ENCODE results near the gene SFXN3. TPM values are rescaled to one million over a fixed set of nuclear protein-coding genes. Genes with fewer than 3 reads are reported as not detected.

Gene SFXN3
- total RNA-seq, 1 experiment from 2014 or later: 5.6 TPM

DNA sequence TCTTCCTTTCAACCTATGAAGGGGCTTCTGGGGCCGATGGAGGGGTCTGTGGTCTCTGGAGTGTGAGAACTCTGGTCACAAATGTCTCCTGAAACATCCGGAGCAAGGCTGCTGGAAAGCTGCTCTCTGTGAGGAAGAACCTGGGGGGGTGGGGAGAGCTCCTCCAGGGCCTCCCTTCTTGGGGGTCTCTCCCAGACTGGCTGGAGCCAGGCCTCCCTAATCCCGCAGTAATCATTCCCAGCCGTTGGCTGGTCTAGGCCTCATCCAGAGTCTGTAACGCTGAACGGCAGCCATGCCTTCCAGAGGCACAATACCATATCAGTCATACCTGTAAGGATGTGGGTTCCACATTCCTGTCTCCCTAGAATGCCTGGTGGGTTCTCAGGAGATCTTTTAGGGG, 35.9 kb upstream of the SFXN3 start:
- Mint-ChIP-seq H3K36me3 (peaks cover 30% of the 10 kb centered on the region), H3K27ac (no peak overlapping the region), H3K9me3 (no peaks in the 10 kb centered on the region), H3K27me3 (ENCODE audit: low read depth) (no peaks in the 10 kb centered on the region), H3K4me3 (no peak overlapping the region), H3K4me1 (peaks cover 23% of the 10 kb centered on the region)
- ChIA-PET POLR2A (no interaction called here), CTCF (interaction anchor here (0.9 to 13.4 kb wide), 3 partner anchors 14 to 26 kb away, joined by 3 to 277 read pairs (median 273); partner anchors contain the start of gene SEMA4G)
- DNase-seq (ENCODE audit: low spot score): no peak
- TF ChIP-seq, protein P1, sequence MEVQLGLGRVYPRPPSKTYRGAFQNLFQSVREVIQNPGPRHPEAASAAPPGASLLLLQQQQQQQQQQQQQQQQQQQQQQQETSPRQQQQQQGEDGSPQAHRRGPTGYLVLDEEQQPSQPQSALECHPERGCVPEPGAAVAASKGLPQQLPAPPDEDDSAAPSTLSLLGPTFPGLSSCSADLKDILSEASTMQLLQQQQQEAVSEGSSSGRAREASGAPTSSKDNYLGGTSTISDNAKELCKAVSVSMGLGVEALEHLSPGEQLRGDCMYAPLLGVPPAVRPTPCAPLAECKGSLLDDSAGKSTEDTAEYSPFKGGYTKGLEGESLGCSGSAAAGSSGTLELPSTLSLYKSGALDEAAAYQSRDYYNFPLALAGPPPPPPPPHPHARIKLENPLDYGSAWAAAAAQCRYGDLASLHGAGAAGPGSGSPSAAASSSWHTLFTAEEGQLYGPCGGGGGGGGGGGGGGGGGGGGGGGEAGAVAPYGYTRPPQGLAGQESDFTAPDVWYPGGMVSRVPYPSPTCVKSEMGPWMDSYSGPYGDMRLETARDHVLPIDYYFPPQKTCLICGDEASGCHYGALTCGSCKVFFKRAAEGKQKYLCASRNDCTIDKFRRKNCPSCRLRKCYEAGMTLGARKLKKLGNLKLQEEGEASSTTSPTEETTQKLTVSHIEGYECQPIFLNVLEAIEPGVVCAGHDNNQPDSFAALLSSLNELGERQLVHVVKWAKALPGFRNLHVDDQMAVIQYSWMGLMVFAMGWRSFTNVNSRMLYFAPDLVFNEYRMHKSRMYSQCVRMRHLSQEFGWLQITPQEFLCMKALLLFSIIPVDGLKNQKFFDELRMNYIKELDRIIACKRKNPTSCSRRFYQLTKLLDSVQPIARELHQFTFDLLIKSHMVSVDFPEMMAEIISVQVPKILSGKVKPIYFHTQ (CRISPR knock-in tag; IDR thresholded peaks at IDR 0.05): no peak
- no peak for TF ChIP-seq ZNF671 (CRISPR knock-in tag; IDR thresholded peaks at IDR 0.05)
- no peak for TF ChIP-seq MXD4 (CRISPR knock-in tag; IDR thresholded peaks at IDR 0.05; ENCODE audit: borderline replicate concordance)
- no peak for TF ChIP-seq CBFB (CRISPR knock-in tag; IDR thresholded peaks at IDR 0.05; ENCODE audit: low read depth)
- no peak for TF ChIP-seq TEAD4 (CRISPR knock-in tag; IDR thresholded peaks at IDR 0.05)
- TF ChIP-seq PRRX2 (CRISPR knock-in tag; IDR thresholded peaks at IDR 0.05): no peak
- no peak for TF ChIP-seq SP1 (CRISPR knock-in tag; conservative IDR thresholded peaks at IDR 0.05)
- TF ChIP-seq, protein P2, sequence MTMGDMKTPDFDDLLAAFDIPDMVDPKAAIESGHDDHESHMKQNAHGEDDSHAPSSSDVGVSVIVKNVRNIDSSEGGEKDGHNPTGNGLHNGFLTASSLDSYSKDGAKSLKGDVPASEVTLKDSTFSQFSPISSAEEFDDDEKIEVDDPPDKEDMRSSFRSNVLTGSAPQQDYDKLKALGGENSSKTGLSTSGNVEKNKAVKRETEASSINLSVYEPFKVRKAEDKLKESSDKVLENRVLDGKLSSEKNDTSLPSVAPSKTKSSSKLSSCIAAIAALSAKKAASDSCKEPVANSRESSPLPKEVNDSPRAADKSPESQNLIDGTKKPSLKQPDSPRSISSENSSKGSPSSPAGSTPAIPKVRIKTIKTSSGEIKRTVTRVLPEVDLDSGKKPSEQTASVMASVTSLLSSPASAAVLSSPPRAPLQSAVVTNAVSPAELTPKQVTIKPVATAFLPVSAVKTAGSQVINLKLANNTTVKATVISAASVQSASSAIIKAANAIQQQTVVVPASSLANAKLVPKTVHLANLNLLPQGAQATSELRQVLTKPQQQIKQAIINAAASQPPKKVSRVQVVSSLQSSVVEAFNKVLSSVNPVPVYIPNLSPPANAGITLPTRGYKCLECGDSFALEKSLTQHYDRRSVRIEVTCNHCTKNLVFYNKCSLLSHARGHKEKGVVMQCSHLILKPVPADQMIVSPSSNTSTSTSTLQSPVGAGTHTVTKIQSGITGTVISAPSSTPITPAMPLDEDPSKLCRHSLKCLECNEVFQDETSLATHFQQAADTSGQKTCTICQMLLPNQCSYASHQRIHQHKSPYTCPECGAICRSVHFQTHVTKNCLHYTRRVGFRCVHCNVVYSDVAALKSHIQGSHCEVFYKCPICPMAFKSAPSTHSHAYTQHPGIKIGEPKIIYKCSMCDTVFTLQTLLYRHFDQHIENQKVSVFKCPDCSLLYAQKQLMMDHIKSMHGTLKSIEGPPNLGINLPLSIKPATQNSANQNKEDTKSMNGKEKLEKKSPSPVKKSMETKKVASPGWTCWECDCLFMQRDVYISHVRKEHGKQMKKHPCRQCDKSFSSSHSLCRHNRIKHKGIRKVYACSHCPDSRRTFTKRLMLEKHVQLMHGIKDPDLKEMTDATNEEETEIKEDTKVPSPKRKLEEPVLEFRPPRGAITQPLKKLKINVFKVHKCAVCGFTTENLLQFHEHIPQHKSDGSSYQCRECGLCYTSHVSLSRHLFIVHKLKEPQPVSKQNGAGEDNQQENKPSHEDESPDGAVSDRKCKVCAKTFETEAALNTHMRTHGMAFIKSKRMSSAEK (CRISPR knock-in tag; IDR thresholded peaks at IDR 0.05; ENCODE audit: borderline replicate concordance): no peak
- ATAC-seq: no peak

DNA sequence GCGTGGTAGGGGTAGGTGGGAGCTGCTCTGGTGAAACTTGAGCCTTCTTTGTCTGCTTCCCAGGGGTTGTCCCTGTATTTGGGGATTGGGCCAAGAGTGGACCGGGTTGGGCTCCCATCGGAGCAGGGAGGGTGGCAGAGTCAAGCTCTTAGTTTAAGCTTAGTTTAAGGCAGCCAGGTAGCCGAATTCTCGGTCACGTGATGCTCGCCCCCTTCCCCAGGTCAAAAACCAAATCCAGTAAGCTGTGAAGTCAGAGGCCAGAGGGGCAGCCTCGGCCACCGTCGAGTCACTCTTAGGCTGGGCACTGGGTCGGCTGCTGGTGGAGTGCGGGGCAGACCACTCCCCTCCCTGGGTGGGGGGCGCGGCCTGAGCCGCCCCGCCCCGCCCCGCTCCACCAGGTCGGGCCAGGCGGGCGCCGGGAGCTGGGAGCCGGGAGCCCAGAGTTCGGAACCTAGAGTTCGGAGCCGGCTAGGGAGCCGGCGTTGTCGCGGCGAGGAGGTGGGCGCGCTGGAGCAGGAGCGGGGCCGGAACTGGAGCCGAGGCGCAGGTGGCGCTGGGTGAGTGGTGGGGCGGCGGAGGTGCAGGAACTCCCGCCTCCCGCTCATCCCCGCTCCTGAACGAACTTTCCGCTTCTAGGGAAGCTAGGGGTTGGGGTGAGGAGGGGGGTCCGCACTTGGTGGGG, 34.2 kb upstream of the SFXN3 start:
- ATAC-seq: peak; percentile 60
- peaks cover 16% of the 10 kb centered on the region for H3K36me3 Mint-ChIP-seq
- ChIA-PET CTCF (interaction anchor here (0.5 to 13.4 kb wide), 27 partner anchors 10 to 461 kb away, joined by 3 to 277 read pairs (median 5); partner anchors contain the start of genes HIF1AN, KAZALD1, MRPL43 and PDZD7), POLR2A (interaction anchor here (0.5 to 3.4 kb wide), 8 partner anchors 10 to 1435 kb away, joined by 3 to 14 read pairs (median 4); partner anchors contain the start of genes CUEDC2, MRPL43, PDZD7 and SFXN3)
- H3K4me1 Mint-ChIP-seq: peaks cover 32% of the 10 kb centered on the region
- H3K27me3 Mint-ChIP-seq (ENCODE audit: low read depth): no peaks in the 10 kb centered on the region
- peak; percentile 73 for DNase-seq (ENCODE audit: low spot score)
- H3K4me3 Mint-ChIP-seq: peak overlapping the region; percentile 83
- H3K27ac Mint-ChIP-seq: peak overlapping the region; percentile 95
- H3K9me3 Mint-ChIP-seq: no peaks in the 10 kb centered on the region
- TF ChIP-seq NFE2L1 (CRISPR knock-in tag; IDR thresholded peaks at IDR 0.05) (peak; percentile 22; the same call in 1 of the 2 replicates), ZNF317 (CRISPR knock-in tag; IDR thresholded peaks at IDR 0.05; ENCODE audit: borderline replicate concordance, low read depth) (no peak), TP53 (CRISPR knock-in tag; IDR thresholded peaks at IDR 0.05) (peak; percentile 30; the same call in 1 of the 2 replicates), ZNF219 (CRISPR knock-in tag; IDR thresholded peaks at IDR 0.05; ENCODE audit: borderline replicate concordance) (peak; percentile 65; the same call in 1 of the 2 replicates), JUN (CRISPR knock-in tag; IDR thresholded peaks at IDR 0.05) (no peak), FOXJ3 (CRISPR knock-in tag; IDR thresholded peaks at IDR 0.05; ENCODE audit: borderline replicate concordance) (no peak)
- TF ChIP-seq, protein P3, sequence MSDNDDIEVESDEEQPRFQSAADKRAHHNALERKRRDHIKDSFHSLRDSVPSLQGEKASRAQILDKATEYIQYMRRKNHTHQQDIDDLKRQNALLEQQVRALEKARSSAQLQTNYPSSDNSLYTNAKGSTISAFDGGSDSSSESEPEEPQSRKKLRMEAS (CRISPR knock-in tag; IDR thresholded peaks at IDR 0.05): peak; percentile 55
- TF ChIP-seq, protein P4, sequence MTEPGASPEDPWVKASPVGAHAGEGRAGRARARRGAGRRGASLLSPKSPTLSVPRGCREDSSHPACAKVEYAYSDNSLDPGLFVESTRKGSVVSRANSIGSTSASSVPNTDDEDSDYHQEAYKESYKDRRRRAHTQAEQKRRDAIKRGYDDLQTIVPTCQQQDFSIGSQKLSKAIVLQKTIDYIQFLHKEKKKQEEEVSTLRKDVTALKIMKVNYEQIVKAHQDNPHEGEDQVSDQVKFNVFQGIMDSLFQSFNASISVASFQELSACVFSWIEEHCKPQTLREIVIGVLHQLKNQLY (CRISPR knock-in tag; IDR thresholded peaks at IDR 0.05): no peak
- TF ChIP-seq, protein P5, sequence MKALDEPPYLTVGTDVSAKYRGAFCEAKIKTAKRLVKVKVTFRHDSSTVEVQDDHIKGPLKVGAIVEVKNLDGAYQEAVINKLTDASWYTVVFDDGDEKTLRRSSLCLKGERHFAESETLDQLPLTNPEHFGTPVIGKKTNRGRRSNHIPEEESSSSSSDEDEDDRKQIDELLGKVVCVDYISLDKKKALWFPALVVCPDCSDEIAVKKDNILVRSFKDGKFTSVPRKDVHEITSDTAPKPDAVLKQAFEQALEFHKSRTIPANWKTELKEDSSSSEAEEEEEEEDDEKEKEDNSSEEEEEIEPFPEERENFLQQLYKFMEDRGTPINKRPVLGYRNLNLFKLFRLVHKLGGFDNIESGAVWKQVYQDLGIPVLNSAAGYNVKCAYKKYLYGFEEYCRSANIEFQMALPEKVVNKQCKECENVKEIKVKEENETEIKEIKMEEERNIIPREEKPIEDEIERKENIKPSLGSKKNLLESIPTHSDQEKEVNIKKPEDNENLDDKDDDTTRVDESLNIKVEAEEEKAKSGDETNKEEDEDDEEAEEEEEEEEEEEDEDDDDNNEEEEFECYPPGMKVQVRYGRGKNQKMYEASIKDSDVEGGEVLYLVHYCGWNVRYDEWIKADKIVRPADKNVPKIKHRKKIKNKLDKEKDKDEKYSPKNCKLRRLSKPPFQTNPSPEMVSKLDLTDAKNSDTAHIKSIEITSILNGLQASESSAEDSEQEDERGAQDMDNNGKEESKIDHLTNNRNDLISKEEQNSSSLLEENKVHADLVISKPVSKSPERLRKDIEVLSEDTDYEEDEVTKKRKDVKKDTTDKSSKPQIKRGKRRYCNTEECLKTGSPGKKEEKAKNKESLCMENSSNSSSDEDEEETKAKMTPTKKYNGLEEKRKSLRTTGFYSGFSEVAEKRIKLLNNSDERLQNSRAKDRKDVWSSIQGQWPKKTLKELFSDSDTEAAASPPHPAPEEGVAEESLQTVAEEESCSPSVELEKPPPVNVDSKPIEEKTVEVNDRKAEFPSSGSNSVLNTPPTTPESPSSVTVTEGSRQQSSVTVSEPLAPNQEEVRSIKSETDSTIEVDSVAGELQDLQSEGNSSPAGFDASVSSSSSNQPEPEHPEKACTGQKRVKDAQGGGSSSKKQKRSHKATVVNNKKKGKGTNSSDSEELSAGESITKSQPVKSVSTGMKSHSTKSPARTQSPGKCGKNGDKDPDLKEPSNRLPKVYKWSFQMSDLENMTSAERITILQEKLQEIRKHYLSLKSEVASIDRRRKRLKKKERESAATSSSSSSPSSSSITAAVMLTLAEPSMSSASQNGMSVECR (CRISPR knock-in tag; IDR thresholded peaks at IDR 0.05; ENCODE audit: borderline replicate concordance): 0 out of 2 replicates have a peak, but pooled peaks have one; percentile 1
- TF ChIP-seq, protein P6, sequence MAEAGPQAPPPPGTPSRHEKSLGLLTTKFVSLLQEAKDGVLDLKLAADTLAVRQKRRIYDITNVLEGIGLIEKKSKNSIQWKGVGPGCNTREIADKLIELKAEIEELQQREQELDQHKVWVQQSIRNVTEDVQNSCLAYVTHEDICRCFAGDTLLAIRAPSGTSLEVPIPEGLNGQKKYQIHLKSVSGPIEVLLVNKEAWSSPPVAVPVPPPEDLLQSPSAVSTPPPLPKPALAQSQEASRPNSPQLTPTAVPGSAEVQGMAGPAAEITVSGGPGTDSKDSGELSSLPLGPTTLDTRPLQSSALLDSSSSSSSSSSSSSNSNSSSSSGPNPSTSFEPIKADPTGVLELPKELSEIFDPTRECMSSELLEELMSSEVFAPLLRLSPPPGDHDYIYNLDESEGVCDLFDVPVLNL (CRISPR knock-in tag; IDR thresholded peaks at IDR 0.05; ENCODE audit: borderline replicate concordance, low read depth): 0 out of 2 replicates have a peak, but pooled peaks have one; percentile 63
- TF ChIP-seq, protein P7, sequence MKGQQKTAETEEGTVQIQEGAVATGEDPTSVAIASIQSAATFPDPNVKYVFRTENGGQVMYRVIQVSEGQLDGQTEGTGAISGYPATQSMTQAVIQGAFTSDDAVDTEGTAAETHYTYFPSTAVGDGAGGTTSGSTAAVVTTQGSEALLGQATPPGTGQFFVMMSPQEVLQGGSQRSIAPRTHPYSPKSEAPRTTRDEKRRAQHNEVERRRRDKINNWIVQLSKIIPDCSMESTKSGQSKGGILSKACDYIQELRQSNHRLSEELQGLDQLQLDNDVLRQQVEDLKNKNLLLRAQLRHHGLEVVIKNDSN (CRISPR knock-in tag; IDR thresholded peaks at IDR 0.05): peak; percentile 85

All from WTC11 (cell line).